ENCODE measurements around the gene UBTD2. TPM values are rescaled to one million over a fixed set of nuclear protein-coding genes. Genes with fewer than 3 reads are reported as not detected.

The UBTD2 gene
- total RNA-seq, 5 donors from 2014 or later (not counting 1 experiment from before 2014, with no cell fraction given): 3.2 to 7.7 (median 5.4) TPM

GRCh38 chr5:172180936-172181335 is 102.6 kb downstream of the UBTD2 start:
- ChIA-PET CTCF (interaction anchor here in 1 of 2 donors (0.9 kb wide), 1 partner anchor 67 kb away, joined by 3 read pairs; no protein-coding TSS in a partner anchor), POLR2A (interaction anchor here in 1 of 2 donors (0.7 kb wide), 1 partner anchor 25 kb away, joined by 3 read pairs; no protein-coding TSS in a partner anchor)
- Histone ChIP-seq H3K4me3 (ENCODE audit: control insufficient read depth in 1 of 2, extremely low read depth in 1 of 2, low read length in 1 of 2) (no peak overlapping the region), H3K4me1 (ENCODE audit: control insufficient read depth in 1 of 2, extremely low read depth in 1 of 2, insufficient read depth in 2 of 2, low read length in 2 of 2) (peaks cover 66 to 98% of the 10 kb centered on the region in 2 experiments), H3K9me3 (no peaks in the 10 kb centered on the region), H3K36me3 (ENCODE audit: control insufficient read depth in 2 of 2, extremely low read depth in 1 of 2, insufficient read depth in 1 of 2, low read length in 1 of 2) (peaks cover 0 to 17% of the 10 kb centered on the region in 2 donors), H3K27ac (ENCODE audit: low read length) (peak overlapping the region; percentile 95), H3K27me3 (replicated peaks in 1 of 2; ENCODE audit: control insufficient read depth in 2 of 2, extremely low read depth in 1 of 2, insufficient read depth in 2 of 2, low read length in 1 of 2) (no peaks in the 10 kb centered on the region)
- ATAC-seq (replicated peaks in 1 of 4) (peak in 3 of 4 experiments; percentile 11 to 59 (median 13)), DNase-seq (peak in 31 of 35 experiments; percentile 29 to 82 (median 59))
- Mint-ChIP-seq H3K27me3 (no peaks in the 10 kb centered on the region), H3K4me3 (peak overlapping the region; percentile 56 to 95 (median 68)), H3K36me3 (peaks cover 41% of the 10 kb centered on the region), H3K9me3 (no peaks in the 10 kb centered on the region), H3K4me1 (peaks cover 84 to 98% (median 92%) of the 10 kb centered on the region in 3 donors), H3K27ac (peak overlapping the region; percentile 100)
- WGBS (ENCODE audit: insufficient coverage): 21% methylated on average over 4 of the region's 9 CpGs

GRCh38 chr5:172178991-172179989 is 104.3 kb downstream of the UBTD2 start:
- POLR2A ChIA-PET: interaction anchor here (0.5 to 1.2 kb wide), 9 partner anchors 7 to 1433 kb away, joined by 3 to 14 read pairs (median 3); partner anchors contain the start of gene FBXW11 (in 1 of the 2)
- Histone ChIP-seq H3K9me3 (no peaks in the 10 kb centered on the region), H3K4me1 (ENCODE audit: control insufficient read depth in 1 of 2, extremely low read depth in 1 of 2, insufficient read depth in 2 of 2, low read length in 2 of 2) (peaks cover 60 to 97% of the 10 kb centered on the region in 2 experiments), H3K4me3 (ENCODE audit: control insufficient read depth in 1 of 2, extremely low read depth in 1 of 2, low read length in 1 of 2) (peak overlapping the region; percentile 54 to 67), H3K27me3 (replicated peaks in 1 of 2; ENCODE audit: control insufficient read depth in 2 of 2, extremely low read depth in 1 of 2, insufficient read depth in 2 of 2, low read length in 1 of 2) (no peaks in the 10 kb centered on the region), H3K36me3 (ENCODE audit: control insufficient read depth in 2 of 2, extremely low read depth in 1 of 2, insufficient read depth in 1 of 2, low read length in 1 of 2) (peaks cover 0 to 12% of the 10 kb centered on the region in 2 donors), H3K27ac (ENCODE audit: low read length) (peak overlapping the region; percentile 95)
- DNase-seq (peak in 34 of 35 experiments; percentile 25 to 84 (median 52)), ATAC-seq (replicated peaks in 1 of 4) (peak; percentile 36 to 47 (median 42))
- peak overlapping the region; percentile 100 for H3K27ac Mint-ChIP-seq
- peaks cover 84 to 98% (median 94%) of the 10 kb centered on the region in 3 donors for H3K4me1 Mint-ChIP-seq
- no peaks in the 10 kb centered on the region for H3K9me3 Mint-ChIP-seq
- no peaks in the 10 kb centered on the region for H3K27me3 Mint-ChIP-seq
- 5% methylated on average over 8 of the region's 18 CpGs for WGBS (ENCODE audit: insufficient coverage)
- peaks cover 32% of the 10 kb centered on the region for H3K36me3 Mint-ChIP-seq
- H3K4me3 Mint-ChIP-seq: peak overlapping the region; percentile 79 to 95 (median 89)
- CTCF ChIA-PET: interaction anchor here (0.6 to 2.1 kb wide), 4 partner anchors 7 to 202 kb away, joined by 3 to 15 read pairs (median 8); partner anchors contain the start of gene STK10 (in 1 of the 2)

- Histone ChIP-seq H3K27me3 (replicated peaks in 1 of 2; ENCODE audit: control insufficient read depth in 2 of 2, extremely low read depth in 1 of 2, insufficient read depth in 2 of 2, low read length in 1 of 2) (no peaks in the 10 kb centered on the region), H3K36me3 (ENCODE audit: control insufficient read depth in 2 of 2, extremely low read depth in 1 of 2, insufficient read depth in 1 of 2, low read length in 1 of 2) (peaks cover 0 to 12% of the 10 kb centered on the region in 2 donors), H3K4me3 (ENCODE audit: control insufficient read depth in 1 of 2, extremely low read depth in 1 of 2, low read length in 1 of 2) (peak overlapping the region; percentile 54 to 67), H3K9me3 (no peaks in the 10 kb centered on the region), H3K4me1 (ENCODE audit: control insufficient read depth in 1 of 2, extremely low read depth in 1 of 2, insufficient read depth in 2 of 2, low read length in 2 of 2) (peaks cover 57 to 97% of the 10 kb centered on the region in 2 experiments), H3K27ac (ENCODE audit: low read length) (peak overlapping the region; percentile 95)
- DNase-seq (peak in 23 of 35 experiments; percentile 19 to 60 (median 42)), ATAC-seq (replicated peaks in 1 of 4) (peak in 3 of 4 experiments; percentile 0 to 9 (median 2))
- Mint-ChIP-seq H3K36me3 (peaks cover 29% of the 10 kb centered on the region), H3K27me3 (no peaks in the 10 kb centered on the region), H3K27ac (peak overlapping the region; percentile 100), H3K4me3 (peak overlapping the region; percentile 79 to 95 (median 89)), H3K9me3 (no peaks in the 10 kb centered on the region), H3K4me1 (peaks cover 86 to 98% (median 94%) of the 10 kb centered on the region in 3 donors)
- 1% methylated on average over 14 of the region's 18 CpGs for WGBS (ENCODE audit: insufficient coverage)
- ChIA-PET CTCF (interaction anchor here (0.6 to 2.1 kb wide), 4 partner anchors 8 to 201 kb away, joined by 3 to 15 read pairs (median 8); partner anchors contain the start of gene STK10 (in 1 of the 2)), POLR2A (interaction anchor here (0.5 to 1.2 kb wide), 8 partner anchors 8 to 1434 kb away, joined by 3 to 14 read pairs (median 3); no protein-coding TSS in a partner anchor)
Measured at GRCh38 chr5:172178301-172178987, 105.1 kb downstream of the UBTD2 start.

GRCh38 chr5:172177176-172177575 is 106.4 kb downstream of the UBTD2 start:
- Mint-ChIP-seq H3K27ac (peak overlapping the region; percentile 100), H3K27me3 (no peaks in the 10 kb centered on the region), H3K9me3 (no peaks in the 10 kb centered on the region), H3K36me3 (peaks cover 22% of the 10 kb centered on the region), H3K4me3 (peak overlapping the region; percentile 34 to 95 (median 89)), H3K4me1 (peaks cover 92 to 98% (median 93%) of the 10 kb centered on the region in 3 donors)
- Histone ChIP-seq H3K27ac (ENCODE audit: low read length) (peak overlapping the region; percentile 95), H3K4me1 (ENCODE audit: control insufficient read depth in 1 of 2, extremely low read depth in 1 of 2, insufficient read depth in 2 of 2, low read length in 2 of 2) (peaks cover 58 to 97% of the 10 kb centered on the region in 2 experiments), H3K9me3 (no peaks in the 10 kb centered on the region), H3K27me3 (replicated peaks in 1 of 2; ENCODE audit: control insufficient read depth in 2 of 2, extremely low read depth in 1 of 2, insufficient read depth in 2 of 2, low read length in 1 of 2) (no peaks in the 10 kb centered on the region), H3K36me3 (ENCODE audit: control insufficient read depth in 2 of 2, extremely low read depth in 1 of 2, insufficient read depth in 1 of 2, low read length in 1 of 2) (peaks cover 0 to 12% of the 10 kb centered on the region in 2 donors), H3K4me3 (ENCODE audit: control insufficient read depth in 1 of 2, extremely low read depth in 1 of 2, low read length in 1 of 2) (no peak overlapping the region)
- DNase-seq (no peak), ATAC-seq (replicated peaks in 1 of 4) (no peak)
- WGBS (ENCODE audit: insufficient coverage): 56% methylated on average over 3 of the region's 7 CpGs
- ChIA-PET POLR2A (interaction anchor here (0.6 to 4.5 kb wide), 3 partner anchors 9 to 155 kb away, joined by 3 to 68 read pairs (median 25); partner anchors contain the start of gene STK10 (in 1 of the 2)), CTCF (interaction anchor here (1.0 to 5.2 kb wide), 2 partner anchors 9 to 10 kb away, joined by 10 to 119 read pairs; partner anchors contain the start of gene STK10 (in 1 of the 2))

GRCh38 chr5:172175263-172175719 is 108.3 kb downstream of the UBTD2 start:
- H3K4me3 ChIP-seq (ENCODE audit: control insufficient read depth in 1 of 2, extremely low read depth in 1 of 2, low read length in 1 of 2): peak overlapping the region; percentile 67 to 86
- no peaks in the 10 kb centered on the region for H3K9me3 ChIP-seq
- peak overlapping the region; percentile 95 for H3K27ac ChIP-seq (ENCODE audit: low read length)
- ATAC-seq (replicated peaks in 1 of 4) (peak; percentile 78 to 84 (median 82)), DNase-seq (peak; percentile 82 to 98 (median 95))
- WGBS (ENCODE audit: insufficient coverage): 0% methylated on average over 7 of the region's 7 CpGs
- no peaks in the 10 kb centered on the region for H3K27me3 Mint-ChIP-seq
- peaks cover 0 to 22% of the 10 kb centered on the region in 2 donors for H3K36me3 ChIP-seq (ENCODE audit: control insufficient read depth in 2 of 2, extremely low read depth in 1 of 2, insufficient read depth in 1 of 2, low read length in 1 of 2)
- POLR2A ChIA-PET: interaction anchor here (0.7 to 4.5 kb wide), 6 partner anchors 8 to 71 kb away, joined by 4 to 68 read pairs (median 8); partner anchors contain the start of gene STK10 (in 1 of the 2)
- peaks cover 97 to 100% (median 99%) of the 10 kb centered on the region in 3 donors for H3K4me1 Mint-ChIP-seq
- H3K36me3 Mint-ChIP-seq: peaks cover 20% of the 10 kb centered on the region
- no peaks in the 10 kb centered on the region for H3K27me3 ChIP-seq (replicated peaks in 1 of 2; ENCODE audit: control insufficient read depth in 2 of 2, extremely low read depth in 1 of 2, insufficient read depth in 2 of 2, low read length in 1 of 2)
- H3K9me3 Mint-ChIP-seq: no peaks in the 10 kb centered on the region
- H3K4me3 Mint-ChIP-seq: peak overlapping the region; percentile 89 to 95 (median 89)
- H3K27ac Mint-ChIP-seq: peak overlapping the region; percentile 100
- H3K4me1 ChIP-seq (ENCODE audit: control insufficient read depth in 1 of 2, extremely low read depth in 1 of 2, insufficient read depth in 2 of 2, low read length in 2 of 2): peaks cover 58 to 97% of the 10 kb centered on the region in 2 experiments
- CTCF ChIA-PET: interaction anchor here (0.6 to 5.2 kb wide), 10 partner anchors 8 to 168 kb away, joined by 3 to 119 read pairs (median 4); partner anchors contain the start of genes STK10 (in 2 of the 2) and FBXW11 (in 1 of the 2)

Data from T-cell (primary cell).